ENCODE data around the gene DTNBP1.

DNA sequence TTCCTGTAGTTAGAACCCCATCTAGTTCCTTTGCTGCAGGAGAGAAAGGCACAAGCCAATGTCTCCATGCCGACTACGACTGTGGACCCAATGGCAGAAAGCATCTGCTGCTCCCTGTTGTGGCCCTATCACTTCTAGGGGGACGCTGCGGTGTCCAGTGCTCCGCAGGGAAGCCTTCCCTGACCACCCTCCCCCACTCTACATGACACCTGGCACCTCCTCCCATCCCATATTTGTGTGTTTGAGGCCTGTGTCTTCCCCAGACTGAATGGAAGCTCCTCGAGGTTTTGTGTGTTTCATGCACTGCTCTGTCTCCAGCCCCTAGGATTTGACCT lies 159.5 kb downstream of the DTNBP1 start:
- TF ChIP-seq, protein P1, sequence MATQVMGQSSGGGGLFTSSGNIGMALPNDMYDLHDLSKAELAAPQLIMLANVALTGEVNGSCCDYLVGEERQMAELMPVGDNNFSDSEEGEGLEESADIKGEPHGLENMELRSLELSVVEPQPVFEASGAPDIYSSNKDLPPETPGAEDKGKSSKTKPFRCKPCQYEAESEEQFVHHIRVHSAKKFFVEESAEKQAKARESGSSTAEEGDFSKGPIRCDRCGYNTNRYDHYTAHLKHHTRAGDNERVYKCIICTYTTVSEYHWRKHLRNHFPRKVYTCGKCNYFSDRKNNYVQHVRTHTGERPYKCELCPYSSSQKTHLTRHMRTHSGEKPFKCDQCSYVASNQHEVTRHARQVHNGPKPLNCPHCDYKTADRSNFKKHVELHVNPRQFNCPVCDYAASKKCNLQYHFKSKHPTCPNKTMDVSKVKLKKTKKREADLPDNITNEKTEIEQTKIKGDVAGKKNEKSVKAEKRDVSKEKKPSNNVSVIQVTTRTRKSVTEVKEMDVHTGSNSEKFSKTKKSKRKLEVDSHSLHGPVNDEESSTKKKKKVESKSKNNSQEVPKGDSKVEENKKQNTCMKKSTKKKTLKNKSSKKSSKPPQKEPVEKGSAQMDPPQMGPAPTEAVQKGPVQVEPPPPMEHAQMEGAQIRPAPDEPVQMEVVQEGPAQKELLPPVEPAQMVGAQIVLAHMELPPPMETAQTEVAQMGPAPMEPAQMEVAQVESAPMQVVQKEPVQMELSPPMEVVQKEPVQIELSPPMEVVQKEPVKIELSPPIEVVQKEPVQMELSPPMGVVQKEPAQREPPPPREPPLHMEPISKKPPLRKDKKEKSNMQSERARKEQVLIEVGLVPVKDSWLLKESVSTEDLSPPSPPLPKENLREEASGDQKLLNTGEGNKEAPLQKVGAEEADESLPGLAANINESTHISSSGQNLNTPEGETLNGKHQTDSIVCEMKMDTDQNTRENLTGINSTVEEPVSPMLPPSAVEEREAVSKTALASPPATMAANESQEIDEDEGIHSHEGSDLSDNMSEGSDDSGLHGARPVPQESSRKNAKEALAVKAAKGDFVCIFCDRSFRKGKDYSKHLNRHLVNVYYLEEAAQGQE (IDR thresholded peaks at IDR 0.05; ENCODE audit: insufficient read depth in 1 of 2, low read depth in 2 of 2, low read length in 2 of 2): no peak
- TF ChIP-seq POLR2AphosphoS5 (IDR thresholded peaks at IDR 0.05; ENCODE audit: low read depth, low read length) (no peak), TAF1 (IDR thresholded peaks at IDR 0.05; ENCODE audit: borderline replicate concordance, insufficient read depth, low read length) (no peak), SIN3A (IDR thresholded peaks at IDR 0.05; ENCODE audit: borderline replicate concordance, insufficient read depth, low read length) (no peak), FOXP2 (optimal IDR thresholded peaks at IDR 0.05; ENCODE audit: borderline replicate concordance, extremely low read depth, extremely low read length, insufficient read depth) (no peak)

Measured in PFSK-1 (cell line).